Middle frontal gyrus (tissue), 1 donor: ENCODE results near the gene MRGPRX3.

Source experiments
- DNase-seq: peaks from one replicate; pipeline ENCODE4 v3.0.0-alpha.2; 2015; ENCODE audit warnings: low spot score; ENCODE audit errors: extremely low spot score

Gene MRGPRX3

DNA sequence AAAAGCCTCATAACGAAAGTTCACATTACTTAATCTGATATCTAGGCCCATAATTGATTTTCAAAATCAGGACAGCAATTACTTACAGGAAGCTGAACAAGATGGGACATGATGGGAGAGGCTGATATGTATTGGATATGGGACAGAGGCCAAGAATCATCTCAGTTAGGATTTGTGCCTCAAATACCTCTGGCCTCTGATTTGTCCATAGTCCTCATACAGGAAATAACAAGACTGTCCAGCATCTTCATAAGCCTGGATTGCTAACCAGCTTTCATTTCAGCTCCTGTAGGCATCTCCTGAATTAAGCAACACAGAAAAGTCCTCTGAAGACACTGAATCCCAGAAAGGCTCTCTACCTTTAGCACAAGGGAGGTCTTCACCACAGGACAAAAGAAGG, 36.0 kb downstream of the MRGPRX3 start:
- no peak for DNase-seq

DNA sequence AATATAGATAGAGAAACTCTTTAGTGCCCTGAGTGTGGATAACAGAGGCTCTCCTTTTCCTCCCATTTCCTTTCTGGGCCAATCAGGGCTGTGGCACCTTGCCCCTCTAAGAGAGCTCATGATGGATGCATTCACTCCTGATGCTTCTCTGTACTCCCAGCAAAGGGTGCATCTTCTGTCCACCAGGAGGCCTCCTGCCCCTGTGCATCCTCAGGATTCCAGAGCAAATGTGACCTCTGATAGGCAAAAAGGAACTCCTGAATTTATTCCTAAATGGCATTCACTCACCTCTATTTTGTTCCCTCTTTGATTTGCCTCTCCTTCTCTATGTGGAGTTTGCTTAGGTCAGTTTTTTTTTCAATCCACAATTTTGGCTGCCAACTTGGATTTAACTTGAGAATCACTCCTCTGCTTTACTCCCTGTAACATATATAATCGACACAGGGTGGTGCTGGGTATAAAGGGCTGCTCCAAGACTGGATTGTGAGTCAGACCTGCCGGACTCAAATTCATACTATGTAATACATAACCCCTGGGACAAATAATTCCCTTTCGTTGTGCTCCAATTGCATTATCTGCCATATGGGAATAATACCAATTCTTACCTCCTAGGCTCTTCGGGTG, 39.1 kb downstream of the MRGPRX3 start:
- no peak for DNase-seq

DNA sequence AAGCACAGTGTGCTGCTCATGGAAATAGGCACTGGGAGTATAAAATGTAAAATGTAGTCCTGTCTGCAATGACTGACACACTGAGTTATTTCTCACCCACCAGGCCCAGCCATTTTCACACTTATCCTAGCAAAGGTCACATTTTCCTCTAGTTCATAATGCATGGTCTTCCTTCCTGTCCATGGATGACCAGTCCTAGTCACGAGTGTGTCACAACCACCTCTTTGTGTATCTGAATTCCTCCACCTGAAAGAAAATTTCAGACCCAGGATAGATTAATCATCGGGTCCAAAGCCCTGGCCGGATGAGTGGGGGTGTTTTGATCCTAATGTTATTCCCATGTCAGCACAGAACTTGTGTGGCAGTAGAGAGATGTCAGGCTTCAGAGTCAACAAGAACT, 40.3 kb downstream of the MRGPRX3 start, which contains the start of gene MRGPRX4:
Gene MRGPRX4, plus strand, starts transcription at position 172 of the 400 bp plus-strand sequence. CDS start 420 bp downstream, outside the sequence.
- DNase-seq: no peak

DNA sequence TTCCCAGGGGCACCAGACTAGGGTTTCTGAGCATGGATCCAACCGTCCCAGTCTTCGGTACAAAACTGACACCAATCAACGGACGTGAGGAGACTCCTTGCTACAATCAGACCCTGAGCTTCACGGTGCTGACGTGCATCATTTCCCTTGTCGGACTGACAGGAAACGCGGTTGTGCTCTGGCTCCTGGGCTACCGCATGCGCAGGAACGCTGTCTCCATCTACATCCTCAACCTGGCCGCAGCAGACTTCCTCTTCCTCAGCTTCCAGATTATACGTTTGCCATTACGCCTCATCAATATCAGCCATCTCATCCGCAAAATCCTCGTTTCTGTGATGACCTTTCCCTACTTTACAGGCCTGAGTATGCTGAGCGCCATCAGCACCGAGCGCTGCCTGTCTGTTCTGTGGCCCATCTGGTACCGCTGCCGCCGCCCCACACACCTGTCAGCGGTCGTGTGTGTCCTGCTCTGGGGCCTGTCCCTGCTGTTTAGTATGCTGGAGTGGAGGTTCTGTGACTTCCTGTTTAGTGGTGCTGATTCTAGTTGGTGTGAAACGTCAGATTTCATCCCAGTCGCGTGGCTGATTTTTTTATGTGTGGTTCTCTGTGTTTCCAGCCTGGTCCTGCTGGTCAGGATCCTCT, 41.0 kb downstream of the MRGPRX3 start:
- DNase-seq: no peak
